ENCODE data around the gene DLGAP1.

- TF ChIP-seq, protein P1, sequence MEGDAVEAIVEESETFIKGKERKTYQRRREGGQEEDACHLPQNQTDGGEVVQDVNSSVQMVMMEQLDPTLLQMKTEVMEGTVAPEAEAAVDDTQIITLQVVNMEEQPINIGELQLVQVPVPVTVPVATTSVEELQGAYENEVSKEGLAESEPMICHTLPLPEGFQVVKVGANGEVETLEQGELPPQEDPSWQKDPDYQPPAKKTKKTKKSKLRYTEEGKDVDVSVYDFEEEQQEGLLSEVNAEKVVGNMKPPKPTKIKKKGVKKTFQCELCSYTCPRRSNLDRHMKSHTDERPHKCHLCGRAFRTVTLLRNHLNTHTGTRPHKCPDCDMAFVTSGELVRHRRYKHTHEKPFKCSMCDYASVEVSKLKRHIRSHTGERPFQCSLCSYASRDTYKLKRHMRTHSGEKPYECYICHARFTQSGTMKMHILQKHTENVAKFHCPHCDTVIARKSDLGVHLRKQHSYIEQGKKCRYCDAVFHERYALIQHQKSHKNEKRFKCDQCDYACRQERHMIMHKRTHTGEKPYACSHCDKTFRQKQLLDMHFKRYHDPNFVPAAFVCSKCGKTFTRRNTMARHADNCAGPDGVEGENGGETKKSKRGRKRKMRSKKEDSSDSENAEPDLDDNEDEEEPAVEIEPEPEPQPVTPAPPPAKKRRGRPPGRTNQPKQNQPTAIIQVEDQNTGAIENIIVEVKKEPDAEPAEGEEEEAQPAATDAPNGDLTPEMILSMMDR (IDR thresholded peaks at IDR 0.05 in 2 of 3, conservative IDR thresholded peaks at IDR 0.05 in 1 of 3; ENCODE audit: control insufficient read depth in 2 of 3, extremely low read depth in 1 of 3, insufficient read depth in 1 of 3, low read depth in 3 of 3, low read length in 3 of 3): no peak
- TF ChIP-seq ZNF274 (IDR thresholded peaks at IDR 0.05; ENCODE audit: insufficient read depth, insufficient read length): no peak
- TF ChIP-seq, protein P2, sequence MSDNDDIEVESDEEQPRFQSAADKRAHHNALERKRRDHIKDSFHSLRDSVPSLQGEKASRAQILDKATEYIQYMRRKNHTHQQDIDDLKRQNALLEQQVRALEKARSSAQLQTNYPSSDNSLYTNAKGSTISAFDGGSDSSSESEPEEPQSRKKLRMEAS (IDR thresholded peaks at IDR 0.05; ENCODE audit: low read depth, low read length): no peak
- TF ChIP-seq ZBTB40 (IDR thresholded peaks at IDR 0.05; ENCODE audit: borderline replicate concordance): no peak
- no peak for TF ChIP-seq NRF1 (conservative IDR thresholded peaks at IDR 0.05; ENCODE audit: low read depth, low read length)
- TF ChIP-seq EZH2 (IDR thresholded peaks at IDR 0.05; ENCODE audit: borderline replicate concordance, control insufficient read depth, low read depth, low read length): no peak
- no peak for TF ChIP-seq FOXK2 (IDR thresholded peaks at IDR 0.05)
- TF ChIP-seq EGR1 (IDR thresholded peaks at IDR 0.05; ENCODE audit: borderline replicate concordance in 1 of 2, low read depth in 2 of 2, low read length in 2 of 2): no peak
- no peak for TF ChIP-seq CREB1 (IDR thresholded peaks at IDR 0.05; ENCODE audit: low read depth)
Measured at GRCh38 chr18:3480827-3481573, 974.1 kb downstream of the DLGAP1 start.
